PC-9 (cell line): Measurements from ENCODE around the gene SLC22A15.

Experiments used
- CTCF ChIP-seq: fragments of 200-600 bp; sonication (generic); conservative IDR thresholded peaks from 2 replicates; pipeline ENCODE4 v1.6.1; 2017; ENCODE audit warnings: mixed run types, antibody characterized with exemption, mild to moderate bottlenecking, moderate library complexity
- EZH2 ChIP-seq: fragments of 200-600 bp; sonication (generic); IDR thresholded peaks from 2 replicates; pipeline ENCODE4 v1.8.0; 2017; ENCODE audit warnings: antibody characterized with exemption, low read depth

GRCh38 chr1:116026631-116027030 lies 50.3 kb downstream of the SLC22A15 start:
- TF ChIP-seq CTCF (no peak), EZH2 (no peak)
